Neutrophil (primary cell): ENCODE results near the gene CDK19.

ENCODE experiments used
- H3K27ac ChIP-seq: fragments of 200-600 bp; sonication (generic); 2 replicates; pipeline ENCODE4 v1.5.1; 2016; ENCODE audit warnings: mild to moderate bottlenecking, moderate library complexity
- H3K27me3 ChIP-seq: fragments of 200-600 bp; sonication (generic); 2 replicates; pipeline ENCODE4 v1.6.0; 2016; ENCODE audit warnings: mild to moderate bottlenecking
- H3K36me3 ChIP-seq: fragments of 200-600 bp; sonication (generic); 2 replicates; pipeline ENCODE4 v1.5.1; 2017
- H3K4me1 ChIP-seq, 2 experiments: fragments of 200-600 bp in 1 of 2; sonication (generic) in 1 of 2; 1 replicate in 1 of 2; 2 replicates in 1 of 2; pipeline versions ENCODE4 v1.5.1 to v1.6.1; 2013 to 2016; ENCODE audit warnings: low read depth in 1 of 2, low read length in 1 of 2, mild to moderate bottlenecking in 1 of 2, moderate library complexity in 1 of 2; ENCODE audit not compliant: control insufficient read depth in 1 of 2, insufficient read depth in 1 of 2
- H3K4me3 ChIP-seq, 2 experiments: fragments of 200-600 bp in 1 of 2; sonication (generic) in 1 of 2; 1 replicate in 1 of 2; 2 replicates in 1 of 2; pipeline ENCODE4 v1.5.1; 2013 to 2016; ENCODE audit warnings: low read depth in 1 of 2, low read length in 1 of 2, mild to moderate bottlenecking in 1 of 2, moderate library complexity in 1 of 2
- H3K9me3 ChIP-seq: fragments of 200-600 bp; sonication (generic); 2 replicates; pipeline ENCODE4 v1.5.1; 2016
- CTCF ChIP-seq: fragments of 200-600 bp; sonication (generic); IDR thresholded peaks from 2 replicates; pipeline ENCODE4 v1.5.1; 2016; ENCODE audit warnings: antibody characterized with exemption

The CDK19 gene

GRCh38 chr6:110652520-110652919 is 162.7 kb downstream of the CDK19 start:
- no peak overlapping the region for H3K4me3 ChIP-seq
- TF ChIP-seq CTCF, result no peak
- no peaks in the 10 kb centered on the region for H3K9me3 ChIP-seq
- peaks cover 5% of the 10 kb centered on the region for H3K36me3 ChIP-seq
- H3K27ac ChIP-seq, result no peak overlapping the region
- no peaks in the 10 kb centered on the region for H3K27me3 ChIP-seq
- H3K4me1 ChIP-seq, result peaks cover 6 to 9% of the 10 kb centered on the region in 2 experiments

GRCh38 chr6:110650755-110651154 is 164.5 kb downstream of the CDK19 start:
- Histone ChIP-seq H3K27ac (no peak overlapping the region), H3K36me3 (peaks cover 14% of the 10 kb centered on the region), H3K4me1 (peaks cover 6 to 9% of the 10 kb centered on the region in 2 experiments), H3K4me3 (no peak overlapping the region), H3K9me3 (no peaks in the 10 kb centered on the region), H3K27me3 (no peaks in the 10 kb centered on the region)
- TF ChIP-seq CTCF, result no peak

GRCh38 chr6:110649704-110650103 is 165.6 kb downstream of the CDK19 start:
- Histone ChIP-seq H3K36me3 (peaks cover 20% of the 10 kb centered on the region), H3K27me3 (no peaks in the 10 kb centered on the region), H3K27ac (no peak overlapping the region), H3K4me1 (peaks cover 6 to 9% of the 10 kb centered on the region in 2 experiments), H3K4me3 (no peak overlapping the region), H3K9me3 (no peaks in the 10 kb centered on the region)
- TF ChIP-seq CTCF, result no peak

GRCh38 chr6:110646951-110647910 is 168.0 kb downstream of the CDK19 start:
- Histone ChIP-seq H3K36me3 (peaks cover 20% of the 10 kb centered on the region), H3K27ac (no peak overlapping the region), H3K4me1 (peaks cover 0 to 2% of the 10 kb centered on the region in 2 experiments), H3K27me3 (no peaks in the 10 kb centered on the region), H3K9me3 (no peaks in the 10 kb centered on the region), H3K4me3 (no peak overlapping the region)
- peak; percentile 20 for TF ChIP-seq CTCF

- no peak overlapping the region for H3K27ac ChIP-seq
- H3K27me3 ChIP-seq, result no peaks in the 10 kb centered on the region
- no peak overlapping the region for H3K4me3 ChIP-seq
- peaks cover 20% of the 10 kb centered on the region for H3K36me3 ChIP-seq
- no peak for TF ChIP-seq CTCF
- no peaks in the 10 kb centered on the region for H3K4me1 ChIP-seq
- no peaks in the 10 kb centered on the region for H3K9me3 ChIP-seq
These were observed 168.9 kb downstream of the CDK19 start for GRCh38 chr6:110646419-110646698.
